AG10803 (cell line): ENCODE measurements around the gene PDLIM1.

Experiments used
- DNase-seq: peaks from one replicate; pipeline ENCODE4 v3.0.0; 2010; ENCODE audit warnings: low read depth
- H3K4me3 ChIP-seq: 2 replicates; pipeline ENCODE4 v1.5.1; 2011; ENCODE audit warnings: mild to moderate bottlenecking, low read length, control low read depth
- TF ChIP-seq, protein P1 (sequence below): conservative IDR thresholded peaks from 2 replicates; pipeline ENCODE4 v1.5.1; 2011; ENCODE audit warnings: mild to moderate bottlenecking, low read length, control low read depth, inconsistent platforms

The PDLIM1 gene

DNA sequence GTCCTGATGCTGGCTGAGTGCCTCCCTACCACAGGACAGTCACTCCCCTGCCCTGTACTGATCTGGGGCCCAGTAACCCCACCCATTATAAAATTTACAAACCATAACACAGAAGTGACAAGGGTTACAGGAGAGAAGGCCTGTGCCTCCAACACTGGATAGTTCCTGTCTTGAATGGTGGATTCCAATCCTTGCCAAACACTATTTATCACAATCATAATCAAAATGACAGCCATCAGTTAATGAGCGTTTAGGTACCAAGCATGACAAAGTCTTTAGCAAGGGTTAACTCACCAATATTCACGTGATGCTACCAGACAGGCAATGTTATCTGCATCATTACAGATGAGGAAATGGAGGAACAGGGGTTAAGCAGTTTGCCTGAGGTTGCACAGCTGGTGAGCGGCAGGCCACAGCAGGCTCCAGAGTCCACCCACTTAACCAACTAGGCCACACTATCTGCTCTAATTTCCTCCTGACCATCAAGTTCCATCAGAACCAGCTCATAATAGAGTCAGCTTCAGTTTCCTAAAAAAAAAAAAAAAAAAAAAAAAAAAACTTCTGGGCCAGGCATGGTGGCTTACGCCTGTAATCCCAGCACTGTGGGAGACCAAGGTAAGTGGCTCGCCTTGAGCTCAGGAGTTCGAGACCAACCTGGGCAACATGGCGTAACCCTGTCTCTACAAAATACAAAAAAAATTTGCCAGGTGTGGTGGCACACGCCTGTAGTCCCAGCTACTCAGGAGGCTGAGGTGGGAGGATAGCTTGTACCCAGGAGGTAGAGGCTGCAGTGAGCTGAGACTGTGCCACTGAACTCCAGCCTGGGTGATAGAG, 14.2 kb downstream of the PDLIM1 start:
- DNase-seq, result no peak
- H3K4me3 ChIP-seq, result no peak overlapping the region
- TF ChIP-seq, protein P1, sequence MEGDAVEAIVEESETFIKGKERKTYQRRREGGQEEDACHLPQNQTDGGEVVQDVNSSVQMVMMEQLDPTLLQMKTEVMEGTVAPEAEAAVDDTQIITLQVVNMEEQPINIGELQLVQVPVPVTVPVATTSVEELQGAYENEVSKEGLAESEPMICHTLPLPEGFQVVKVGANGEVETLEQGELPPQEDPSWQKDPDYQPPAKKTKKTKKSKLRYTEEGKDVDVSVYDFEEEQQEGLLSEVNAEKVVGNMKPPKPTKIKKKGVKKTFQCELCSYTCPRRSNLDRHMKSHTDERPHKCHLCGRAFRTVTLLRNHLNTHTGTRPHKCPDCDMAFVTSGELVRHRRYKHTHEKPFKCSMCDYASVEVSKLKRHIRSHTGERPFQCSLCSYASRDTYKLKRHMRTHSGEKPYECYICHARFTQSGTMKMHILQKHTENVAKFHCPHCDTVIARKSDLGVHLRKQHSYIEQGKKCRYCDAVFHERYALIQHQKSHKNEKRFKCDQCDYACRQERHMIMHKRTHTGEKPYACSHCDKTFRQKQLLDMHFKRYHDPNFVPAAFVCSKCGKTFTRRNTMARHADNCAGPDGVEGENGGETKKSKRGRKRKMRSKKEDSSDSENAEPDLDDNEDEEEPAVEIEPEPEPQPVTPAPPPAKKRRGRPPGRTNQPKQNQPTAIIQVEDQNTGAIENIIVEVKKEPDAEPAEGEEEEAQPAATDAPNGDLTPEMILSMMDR, result no peak

DNA sequence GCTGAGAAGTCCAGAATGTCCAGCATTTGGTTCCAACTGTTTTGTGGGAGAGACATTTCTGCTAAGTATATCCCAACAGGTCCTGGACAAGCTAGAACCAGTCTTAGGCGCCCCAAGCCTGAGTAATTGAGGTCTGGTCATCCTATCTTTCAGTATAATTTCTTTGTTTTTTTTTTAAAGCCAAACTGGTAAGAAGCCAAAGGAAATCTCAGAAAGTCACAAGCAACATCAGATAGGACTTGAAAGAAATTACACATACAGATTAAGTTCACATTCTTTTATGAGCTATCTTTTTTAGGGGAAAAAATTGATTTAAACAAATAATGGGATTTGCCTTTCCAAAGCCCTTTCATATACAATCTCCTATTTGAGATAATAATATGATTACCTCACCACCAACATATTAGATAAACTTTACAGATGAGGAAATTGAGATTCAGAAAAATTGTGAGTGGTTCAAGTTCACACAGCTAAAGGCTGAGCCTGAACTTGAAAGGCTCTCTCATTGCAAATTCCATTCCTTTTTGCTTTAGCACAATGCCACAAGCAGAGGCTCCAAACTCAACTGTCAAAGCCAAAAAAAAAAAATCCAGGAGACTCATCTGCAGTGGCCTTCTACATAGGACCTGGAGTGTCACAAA, 15.0 kb downstream of the PDLIM1 start:
- peak; percentile 53 for DNase-seq
- H3K4me3 ChIP-seq, result no peak overlapping the region
- TF ChIP-seq, protein P1, result no peak

DNA sequence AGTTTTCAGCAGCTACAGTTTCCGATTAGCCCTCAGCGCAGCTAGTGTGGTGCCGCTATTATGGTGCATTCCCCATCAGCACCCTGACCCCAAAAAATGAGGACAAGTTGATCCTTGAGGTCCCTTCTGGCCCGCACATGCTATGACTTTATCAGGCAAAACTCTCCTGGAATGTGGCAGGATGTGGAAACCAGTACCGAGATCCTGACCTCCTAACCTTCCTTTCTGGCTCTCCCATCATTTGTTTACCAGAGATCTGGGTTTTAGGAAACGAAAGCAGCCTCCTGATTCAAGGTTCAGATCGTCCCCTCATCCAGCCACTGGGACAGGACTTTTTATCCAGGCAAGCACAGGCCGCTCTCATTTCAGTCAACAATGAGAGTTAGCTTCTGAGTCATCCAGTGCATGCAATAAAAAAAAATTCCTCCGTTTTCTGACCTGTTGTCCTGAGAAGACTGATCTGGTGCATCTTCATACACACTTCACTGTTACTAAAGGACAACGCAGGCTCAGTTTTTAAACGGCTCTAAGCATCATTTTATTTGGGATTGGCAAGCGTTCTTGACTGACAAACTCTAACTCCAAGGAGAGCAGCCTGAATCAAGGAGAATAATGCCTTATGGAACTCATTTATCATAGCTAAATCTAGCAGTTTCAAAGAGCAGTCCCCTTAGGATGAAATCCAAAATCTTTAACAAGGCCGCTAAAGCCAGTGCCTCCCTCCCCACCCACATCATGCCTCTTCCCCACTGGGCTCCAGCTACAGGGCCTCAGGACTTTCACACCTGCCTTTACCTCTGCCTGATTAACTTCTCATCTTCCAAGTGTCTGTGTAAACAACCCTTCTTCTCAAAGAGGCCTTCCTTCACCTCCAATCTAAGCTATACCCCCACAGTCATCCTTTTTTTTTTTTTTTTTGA, 17.1 kb downstream of the PDLIM1 start:
- TF ChIP-seq, protein P1, result no peak
- DNase-seq, result peak; percentile 95
- H3K4me3 ChIP-seq, result peak overlapping the region; percentile 27

DNA sequence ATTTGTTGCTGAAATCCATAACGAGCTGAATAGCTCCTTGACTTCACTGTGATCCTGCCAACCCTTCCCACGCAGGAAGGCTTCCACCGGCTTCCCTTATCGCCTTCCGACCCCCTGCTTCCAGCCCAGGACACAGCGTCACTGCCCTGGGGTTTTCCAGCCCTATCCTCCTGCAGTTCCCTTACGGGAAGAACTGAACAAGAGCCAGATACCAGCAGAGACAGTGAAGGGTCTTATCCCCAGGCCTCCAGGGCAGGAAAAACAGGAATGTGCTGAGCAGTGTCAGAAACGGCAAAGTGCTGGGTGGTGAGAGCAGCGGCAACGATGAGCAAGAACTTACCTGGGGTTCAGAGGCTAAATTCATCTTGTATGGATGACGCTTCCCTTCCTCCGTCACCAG, 22.4 kb downstream of the PDLIM1 start:
- H3K4me3 ChIP-seq, result no peak overlapping the region
- TF ChIP-seq, protein P1, result no peak
- no peak for DNase-seq

DNA sequence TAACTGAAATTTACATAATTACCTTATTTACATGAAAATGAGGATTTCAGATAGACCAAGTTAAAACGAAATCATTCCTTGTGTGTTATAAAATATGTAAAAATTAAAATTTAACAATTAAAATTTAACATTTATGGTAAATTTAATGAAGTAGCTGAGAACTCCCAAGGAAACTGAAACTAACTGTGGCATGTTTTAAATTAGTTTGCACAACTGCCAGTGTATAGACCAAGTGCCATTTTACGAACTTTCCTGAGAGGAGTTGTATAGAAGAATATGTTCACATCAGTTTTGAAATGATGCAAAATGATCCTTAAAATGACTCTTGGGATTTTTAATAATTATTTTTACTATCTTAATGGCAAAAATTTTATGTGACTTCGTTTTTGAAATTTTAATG, 23.6 kb downstream of the PDLIM1 start:
- no peak for DNase-seq
- TF ChIP-seq, protein P1, result no peak

DNA sequence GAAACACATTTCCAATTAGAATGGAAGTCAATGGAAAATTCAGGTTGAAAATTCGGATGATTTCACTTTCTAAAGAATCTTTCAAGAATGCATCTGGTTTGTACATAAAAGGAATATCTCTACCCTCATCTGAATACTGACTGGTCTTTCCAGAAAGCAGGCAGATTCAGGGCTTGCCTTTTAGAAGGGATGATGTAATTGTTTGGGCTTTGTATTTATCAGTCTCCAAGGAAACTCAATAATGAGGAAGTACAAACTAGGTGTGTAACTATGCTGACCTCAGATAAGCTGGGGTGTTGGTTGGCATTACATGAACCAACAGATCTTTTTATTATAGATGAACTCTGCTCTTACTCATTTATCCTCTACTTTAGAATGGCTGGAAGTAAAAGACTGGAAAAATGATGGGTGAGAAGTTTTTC, 24.1 kb downstream of the PDLIM1 start:
- peak; percentile 94 for DNase-seq
- TF ChIP-seq, protein P1, result no peak
- no peak overlapping the region for H3K4me3 ChIP-seq

More for the DNA sequence above, 23.6 kb downstream of the PDLIM1 start:
- H3K4me3 ChIP-seq, result no peak overlapping the region
